Measurements from ENCODE around the gene NEU2.
"Not testable (repeated sequence)": the region's sequence is repeated elsewhere in the genome, so short reads cannot be mapped to it uniquely, and the experiment has no call there.

NEU2 gene

DNA sequence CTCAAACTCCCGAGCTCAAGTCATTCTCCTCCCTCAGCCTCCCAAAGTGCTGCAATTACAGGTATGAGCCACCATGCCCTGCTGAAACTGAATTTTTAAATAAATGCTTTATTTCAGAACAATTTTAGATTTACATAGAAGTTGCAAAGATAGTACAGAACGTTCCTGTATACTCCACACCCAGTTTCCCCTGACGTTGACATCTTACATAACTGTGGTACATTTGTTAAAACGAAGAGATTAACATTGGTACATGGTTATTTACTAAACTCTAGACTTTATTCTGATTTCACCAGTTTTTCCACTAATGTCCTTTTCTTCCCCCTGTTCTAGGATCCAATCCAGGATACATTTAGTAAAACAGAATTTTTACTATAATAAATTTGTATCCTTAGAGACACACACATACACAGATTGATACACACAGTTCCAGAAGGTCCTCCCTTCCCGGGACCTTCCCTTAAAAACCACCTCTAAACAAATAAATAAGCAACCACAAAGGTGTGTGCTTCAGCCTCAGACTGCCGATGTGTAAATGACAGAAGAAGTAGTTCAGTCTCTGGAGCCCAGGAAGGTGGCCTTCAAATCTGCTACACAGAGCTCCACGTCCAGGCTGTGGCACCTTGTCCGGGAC, 6.9 kb downstream of the NEU2 start:
- H3K9me3 Mint-ChIP-seq = no peaks in the 10 kb centered on the region
- DNase-seq = no peak
- H3K4me3 Mint-ChIP-seq = no peak overlapping the region
- ATAC-seq = no peak
- H3K27me3 Mint-ChIP-seq = peaks cover 9% of the 10 kb centered on the region
- no peaks in the 10 kb centered on the region for H3K4me1 Mint-ChIP-seq
- no peak overlapping the region for H3K27ac Mint-ChIP-seq

GRCh38 chr2:233039846-233040530, 7.5 kb downstream of the NEU2 start:
- Mint-ChIP-seq H3K4me1 (no peaks in the 10 kb centered on the region), H3K9me3 (no peaks in the 10 kb centered on the region), H3K27ac (no peak overlapping the region), H3K4me3 (no peak overlapping the region), H3K27me3 (peaks cover 9% of the 10 kb centered on the region)
- DNase-seq = no peak
- ATAC-seq = no peak

DNA sequence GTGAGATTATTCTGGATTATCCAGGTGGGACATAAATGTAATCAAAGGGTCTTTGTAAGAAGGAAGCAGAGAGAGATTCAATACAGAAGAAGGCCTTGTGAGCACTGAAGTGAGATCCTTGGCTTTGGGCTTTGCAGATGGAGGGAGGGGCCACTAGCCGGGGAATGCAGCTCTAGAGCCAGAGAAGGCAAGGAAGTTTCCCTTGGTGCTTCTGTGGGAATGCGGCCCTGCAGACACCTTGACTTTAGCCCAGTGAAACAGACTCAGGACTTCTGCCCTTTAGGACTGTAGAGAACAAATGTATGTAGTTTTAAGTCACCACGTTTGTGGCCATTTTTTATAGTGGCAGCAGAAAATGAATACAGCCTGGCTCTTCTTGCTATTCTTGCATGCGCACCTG, 8.1 kb downstream of the NEU2 start:
- Mint-ChIP-seq H3K9me3 (no peaks in the 10 kb centered on the region), H3K27ac (no peak overlapping the region), H3K4me1 (no peaks in the 10 kb centered on the region), H3K27me3 (peaks cover 9% of the 10 kb centered on the region), H3K4me3 (no peak overlapping the region)
- DNase-seq (no peak), ATAC-seq (no peak)

GRCh38 chr2:233041722-233042323, 9.4 kb downstream of the NEU2 start:
- Mint-ChIP-seq H3K27ac (no peak overlapping the region), H3K4me3 (no peak overlapping the region), H3K4me1 (no peaks in the 10 kb centered on the region), H3K9me3 (no peaks in the 10 kb centered on the region), H3K27me3 (peaks cover 9% of the 10 kb centered on the region)
- DNase-seq (no peak), ATAC-seq (no peak)

- Mint-ChIP-seq H3K27ac (no peak overlapping the region), H3K4me3 (no peak overlapping the region), H3K27me3 (peaks cover 9% of the 10 kb centered on the region), H3K9me3 (no peaks in the 10 kb centered on the region), H3K4me1 (no peaks in the 10 kb centered on the region)
- no peak for DNase-seq
- ATAC-seq = no peak
These were observed 10.1 kb downstream of the NEU2 start for GRCh38 chr2:233042549-233042948.

DNA sequence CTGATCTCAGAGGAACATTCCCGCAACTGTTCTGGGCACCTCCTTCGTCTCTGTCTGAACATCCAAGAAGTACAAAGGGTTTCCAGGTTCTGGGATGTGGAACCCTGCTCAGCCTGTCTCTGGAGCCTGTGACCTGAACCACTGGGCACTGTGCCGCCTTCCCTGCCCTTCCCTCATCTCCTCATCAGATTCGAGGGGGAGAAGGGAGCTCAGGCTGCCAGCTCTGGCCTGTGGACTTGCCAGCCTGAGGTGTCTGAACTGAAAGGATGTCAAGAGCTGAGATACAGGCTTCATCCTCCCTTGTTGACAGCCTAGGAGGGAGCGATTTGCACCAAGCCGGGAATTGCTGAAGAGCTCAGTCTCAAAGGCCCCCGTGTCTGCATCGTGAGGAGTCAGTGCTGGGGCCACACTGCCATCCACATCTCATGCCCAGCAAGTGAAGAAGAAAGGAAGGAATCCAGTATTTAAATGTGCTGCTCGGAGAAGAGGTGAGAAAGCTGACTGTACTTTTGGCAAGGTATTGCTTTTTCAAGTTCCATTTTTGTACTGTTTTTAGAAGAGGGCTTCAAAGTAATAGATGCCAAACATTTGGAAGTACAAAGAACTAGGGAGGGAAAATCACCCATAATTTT, 12.6 kb downstream of the NEU2 start:
- Mint-ChIP-seq H3K4me3 (no peak overlapping the region), H3K9me3 (no peaks in the 10 kb centered on the region), H3K4me1 (no peaks in the 10 kb centered on the region), H3K27me3 (peaks cover 16% of the 10 kb centered on the region), H3K27ac (no peak overlapping the region)
- ATAC-seq (no peak), DNase-seq (no peak)

GRCh38 chr2:233047206-233047605, 14.7 kb downstream of the NEU2 start:
- ATAC-seq (no peak), DNase-seq (no peak)
- Mint-ChIP-seq H3K27ac (no peak overlapping the region), H3K4me1 (no peaks in the 10 kb centered on the region), H3K9me3 (no peaks in the 10 kb centered on the region), H3K4me3 (no peak overlapping the region), H3K27me3 (peaks cover 11% of the 10 kb centered on the region)

GRCh38 chr2:233047667-233048066, 15.2 kb downstream of the NEU2 start:
- H3K9me3 Mint-ChIP-seq = no peaks in the 10 kb centered on the region
- H3K27me3 Mint-ChIP-seq = peaks cover 7% of the 10 kb centered on the region
- no peak overlapping the region for H3K27ac Mint-ChIP-seq
- H3K4me3 Mint-ChIP-seq = no peak overlapping the region
- ATAC-seq = no peak
- no peak for DNase-seq
- H3K4me1 Mint-ChIP-seq = no peaks in the 10 kb centered on the region

- no peaks in the 10 kb centered on the region for H3K9me3 Mint-ChIP-seq
- peaks cover 1% of the 10 kb centered on the region for H3K4me1 Mint-ChIP-seq
- DNase-seq (peak in 1 of 2 donors; percentile 3), ATAC-seq (no peak)
- peaks cover 7% of the 10 kb centered on the region for H3K27me3 Mint-ChIP-seq
- no peak overlapping the region for H3K4me3 Mint-ChIP-seq
- H3K27ac Mint-ChIP-seq = no peak overlapping the region
These were observed 16.2 kb downstream of the NEU2 start for GRCh38 chr2:233048569-233049193.

DNA sequence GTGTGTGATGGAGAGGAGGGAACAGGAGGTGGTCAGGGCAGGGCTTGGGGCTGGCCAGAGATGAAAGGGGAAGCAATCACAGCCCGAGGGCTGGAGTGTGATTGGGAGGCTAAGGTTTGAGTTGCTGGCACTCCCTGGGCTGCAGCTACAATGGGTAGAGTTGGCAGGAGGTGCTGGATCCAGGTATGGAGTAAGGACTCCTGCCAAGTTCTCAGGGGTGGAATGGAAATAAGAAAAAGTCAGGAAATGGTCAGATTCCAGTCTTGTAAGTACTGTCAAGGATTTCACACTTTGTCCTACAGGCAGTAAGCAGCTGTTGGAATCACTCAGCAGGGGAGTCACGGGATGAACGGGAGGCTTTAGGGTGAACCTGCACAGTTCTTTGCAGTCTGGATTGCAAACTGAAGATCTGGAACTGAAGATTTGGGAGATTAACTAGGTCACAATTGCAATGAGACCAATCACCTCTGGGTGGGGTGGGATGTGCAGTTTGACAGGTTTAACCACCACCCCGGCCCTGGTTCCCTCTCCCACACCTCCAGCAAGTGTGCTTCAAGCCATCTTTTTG, 16.8 kb downstream of the NEU2 start:
- ATAC-seq (no peak), DNase-seq (peak in 1 of 2 donors; percentile 9)
- peaks cover 8% of the 10 kb centered on the region for H3K27me3 Mint-ChIP-seq

GRCh38 chr2:233051241-233052149, 19.0 kb downstream of the NEU2 start:
- Mint-ChIP-seq H3K27me3 (peaks cover 13% of the 10 kb centered on the region), H3K4me1 (peaks cover 10% of the 10 kb centered on the region), H3K4me3 (no peak overlapping the region), H3K9me3 (no peaks in the 10 kb centered on the region), H3K27ac (no peak overlapping the region)
- DNase-seq = peak in 1 of 2 donors; percentile 5
- ATAC-seq = no peak

More for the DNA sequence above, 16.8 kb downstream of the NEU2 start:
- Mint-ChIP-seq H3K27ac (no peak overlapping the region), H3K4me1 (peaks cover 7% of the 10 kb centered on the region), H3K4me3 (no peak overlapping the region), H3K9me3 (no peaks in the 10 kb centered on the region)

GRCh38 chr2:233052517-233052916, 20.0 kb downstream of the NEU2 start:
- H3K4me3 Mint-ChIP-seq, H3K4me1 Mint-ChIP-seq: not testable (repeated sequence)

GRCh38 chr2:233053928-233054784, 21.7 kb downstream of the NEU2 start:
- peaks cover 7% of the 10 kb centered on the region for H3K27me3 Mint-ChIP-seq
- peak; percentile 69 to 72 for DNase-seq
- ATAC-seq = peak; percentile 85
- H3K4me3 Mint-ChIP-seq = peak overlapping the region in 1 of 2 donors; percentile 22
- peak overlapping the region in 1 of 2 donors; percentile 36 for H3K27ac Mint-ChIP-seq
- peaks cover 17% of the 10 kb centered on the region for H3K4me1 Mint-ChIP-seq
- no peaks in the 10 kb centered on the region for H3K9me3 Mint-ChIP-seq

More at GRCh38 chr2:233052517-233052916, 20.0 kb downstream of the NEU2 start:
- H3K9me3 Mint-ChIP-seq, ATAC-seq, H3K27ac Mint-ChIP-seq: not testable (repeated sequence)
- peak in 1 of 2 donors; percentile 4 for DNase-seq
- peaks cover 13% of the 10 kb centered on the region for H3K27me3 Mint-ChIP-seq

DNA sequence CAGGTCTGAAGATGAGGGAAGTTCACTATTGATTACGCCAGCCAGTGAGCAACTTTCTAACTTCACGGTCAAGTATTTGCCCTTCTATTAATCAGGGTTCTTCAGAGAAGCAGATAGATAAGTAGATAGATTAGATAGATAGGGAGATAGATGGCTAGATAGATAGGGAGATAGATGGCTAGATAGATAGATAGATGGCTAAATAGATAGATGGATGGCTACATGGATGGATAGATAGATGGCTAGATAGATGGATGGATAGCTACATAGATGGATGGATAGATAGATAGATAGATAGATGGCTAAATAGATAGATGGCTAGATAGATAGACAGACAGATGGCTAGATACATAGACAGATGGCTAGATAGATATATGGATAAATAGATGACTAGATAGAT, 22.9 kb downstream of the NEU2 start:
- Mint-ChIP-seq H3K4me1 (peaks cover 27% of the 10 kb centered on the region), H3K27me3 (peaks cover 6% of the 10 kb centered on the region), H3K27ac (no peak overlapping the region), H3K9me3 (no peaks in the 10 kb centered on the region), H3K4me3 (no peak overlapping the region)
- DNase-seq (no peak), ATAC-seq (no peak)

All from stimulated activated naive CD8-positive, alpha-beta T cell treated with anti-CD3 and anti-CD28 coated beads, Interleukin-15, amount 100 ng/mL, for 72 hours (primary cell).